Karpas-422 (cell line): Measurements from ENCODE around the gene HSPE1. TPM values are rescaled to one million over a fixed set of nuclear protein-coding genes. Genes with fewer than 3 reads are reported as not detected.
"Not testable (repeated sequence)": the region's sequence is repeated elsewhere in the genome, so short reads cannot be mapped to it uniquely, and the experiment has no call there.

Experiments
- DNase-seq: peaks from one replicate; pipeline ENCODE4 v3.0.0-alpha.2; 2015
- H2AFZ ChIP-seq: fragments of 200-600 bp; sonication (generic); 2 replicates; pipeline ENCODE4 v1.6.1; 2014; ENCODE audit warnings: antibody characterized with exemption, low read length, mixed read lengths
- H3K27ac ChIP-seq: fragments of 200-600 bp; sonication (generic); 2 replicates; pipeline ENCODE4 v1.5.1; 2014; ENCODE audit warnings: mild to moderate bottlenecking, low read length, moderate library complexity
- H3K27me3 ChIP-seq: fragments of 200-600 bp; sonication (generic); 2 replicates; pipeline ENCODE4 v1.6.1; 2014; ENCODE audit warnings: low read length, mixed read lengths
- H3K36me3 ChIP-seq: fragments of 200-600 bp; sonication (generic); 2 replicates; pipeline ENCODE4 v1.6.1; 2014; ENCODE audit warnings: low read length, mixed read lengths; ENCODE audit not compliant: insufficient read depth
- H3K4me1 ChIP-seq: fragments of 200-600 bp; sonication (generic); 2 replicates; pipeline ENCODE4 v1.6.1; 2014; ENCODE audit warnings: mild to moderate bottlenecking, low read length, mixed read lengths
- H3K4me2 ChIP-seq: fragments of 200-600 bp; sonication (generic); 2 replicates; pipeline ENCODE4 v1.6.1; 2014; ENCODE audit warnings: low read length, low read depth, mild to moderate bottlenecking; ENCODE audit not compliant: poor library complexity, severe bottlenecking
- H3K4me3 ChIP-seq: fragments of 200-600 bp; sonication (generic); 2 replicates; pipeline ENCODE4 v1.5.1; 2014; ENCODE audit warnings: mild to moderate bottlenecking, antibody characterized with exemption, low read length, mixed read lengths
- H3K79me2 ChIP-seq: fragments of 200-600 bp; sonication (generic); 2 replicates; pipeline ENCODE4 v1.6.1; 2014; ENCODE audit warnings: mild to moderate bottlenecking, low read length, mixed read lengths
- H3K9ac ChIP-seq: fragments of 200-600 bp; sonication (generic); 2 replicates; pipeline ENCODE4 v1.6.0; 2014; ENCODE audit warnings: low read length
- H3K9me2 ChIP-seq: fragments of 200-600 bp; sonication (generic), shearing (Covaris generic); replicated peaks from 2 replicates; pipeline ENCODE4 v1.6.0; 2014; ENCODE audit warnings: mild to moderate bottlenecking, low read length, moderate library complexity; ENCODE audit not compliant: insufficient read depth
- H3K9me3 ChIP-seq: fragments of 300-700, 200-600 bp; sonication (generic); 2 replicates; pipeline ENCODE4 v1.6.1; 2014; ENCODE audit warnings: low read length, mixed read lengths
- H4K20me1 ChIP-seq: fragments of 200-600 bp; sonication (generic); 2 replicates; pipeline ENCODE4 v1.6.1; 2014; ENCODE audit warnings: mild to moderate bottlenecking, antibody characterized with exemption, low read length, low read depth; ENCODE audit not compliant: insufficient read depth
- small RNA-seq: library from RNA; depleted of rRNA; stranded (forward); fragments of <200 nt; gene quantifications from one replicate; pipeline ENCODE3, GENCODE V24; 2014
- total RNA-seq: library from RNA; depleted of rRNA; stranded (reverse); fragments of >200 nt; shearing (Covaris generic); gene quantifications from 2 replicates; pipeline ENCODE4 v1.2.3, GENCODE V29; 2014; ENCODE audit warnings: low replicate concordance; rRNA removed

The HSPE1 gene
- total RNA-seq, 1 experiment from 2014 or later = 132 TPM

GRCh38 chr2:197548582-197548981 lies 48.4 kb downstream of the HSPE1 start:
- Histone ChIP-seq H3K27ac (no peak overlapping the region), H3K9me2 (no peaks in the 10 kb centered on the region), H3K27me3 (no peaks in the 10 kb centered on the region), H2AFZ (no peak overlapping the region), H3K9me3 (no peaks in the 10 kb centered on the region), H4K20me1 (no peaks in the 10 kb centered on the region), H3K9ac (no peak overlapping the region), H3K4me3 (no peak overlapping the region), H3K36me3 (peaks cover 39% of the 10 kb centered on the region), H3K4me1 (no peaks in the 10 kb centered on the region), H3K4me2 (no peak overlapping the region), H3K79me2 (peaks cover 42% of the 10 kb centered on the region)
- no peak for DNase-seq

DNA sequence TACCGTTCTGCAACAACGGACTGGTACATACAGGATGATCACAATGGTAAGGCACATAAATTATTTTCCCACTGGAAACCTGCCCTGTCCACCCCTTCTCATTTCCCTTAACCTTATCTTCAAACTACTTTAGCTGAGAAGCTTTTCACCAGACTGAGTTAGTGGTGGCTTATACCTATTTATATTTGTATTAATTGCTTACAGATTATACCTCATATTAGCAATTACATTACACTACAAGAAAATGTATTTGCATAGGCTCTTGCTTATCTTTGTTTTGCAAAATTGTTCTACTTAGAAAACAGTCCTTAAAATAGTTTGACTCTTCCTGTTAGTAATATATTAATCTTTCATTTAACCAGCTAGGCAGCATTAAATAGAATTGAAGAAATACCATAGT lies 51.1 kb downstream of the HSPE1 start:
- not testable (repeated sequence) for H4K20me1 ChIP-seq, H2AFZ ChIP-seq, H3K4me1 ChIP-seq, H3K9me2 ChIP-seq, H3K27me3 ChIP-seq, H3K4me3 ChIP-seq, DNase-seq, H3K4me2 ChIP-seq, H3K27ac ChIP-seq, H3K9ac ChIP-seq, H3K9me3 ChIP-seq
- Histone ChIP-seq H3K79me2 (peaks cover 26% of the 10 kb centered on the region), H3K36me3 (peaks cover 39% of the 10 kb centered on the region; the same call in 1 of the 2 replicates)

Small RNA genes within 50 kb of the gene (small RNA-seq; reads per million reads assigned to genes)
- gene AC020550.1 = not detected

Other genes starting within 250 kb of the HSPE1 start
- gene ANKRD44, start 189.6 kb upstream of the HSPE1 start, total RNA-seq = 120 and 153 TPM in 2 replicates
- gene SF3B1, start 65.4 kb upstream of the HSPE1 start, total RNA-seq = 169 and 304 TPM in 2 replicates
- 12.3 and 23.5 TPM in 2 replicates for gene COQ10B, start 46.8 kb upstream of the HSPE1 start, total RNA-seq
- gene HSPD1, start 539 bp upstream of the HSPE1 start, total RNA-seq = 241 and 246 TPM in 2 replicates
- 16.1 and 36.9 TPM in 2 replicates for gene MOB4, start 15.7 kb downstream of the HSPE1 start, total RNA-seq
- gene RFTN2, start 175.2 kb downstream of the HSPE1 start, total RNA-seq = not detected in 2 replicates
- gene MARS2, start 205.0 kb downstream of the HSPE1 start, total RNA-seq = 22.6 and 36.4 TPM in 2 replicates